Activated naive CD8-positive, alpha-beta T cell treated with anti-CD3 and anti-CD28 coated beads, Interleukin-2, amount 50 U/mL, for 24 hours (primary cell): Measurements from ENCODE around the gene DPEP2.
A peak's percentile ranks its signal among the peaks of the same experiment; 100 is the strongest.
"Not testable (repeated sequence)": the region's sequence is repeated elsewhere in the genome, so short reads cannot be mapped to it uniquely, and the experiment has no call there.

Source experiments
- ATAC-seq: fragments of 150-1000 bp; cut with Tn5 transposase; one replicate; pipeline ENCODE4 v1.10.0; 2021
- DNase-seq: peaks from one replicate; pipeline ENCODE4 v3.0.0; 2021
- H3K27ac Mint-ChIP-seq: one replicate; pipeline ENCODE4 v1.8.0; 2021; ENCODE audit warnings: mild to moderate bottlenecking, mixed read lengths
- H3K27me3 Mint-ChIP-seq: one replicate; pipeline ENCODE4 v1.8.0; 2021; ENCODE audit warnings: mixed read lengths
- H3K36me3 Mint-ChIP-seq: one replicate; pipeline ENCODE4 v1.8.0; 2021; ENCODE audit warnings: low read depth, mixed read lengths
- H3K4me1 Mint-ChIP-seq: one replicate; pipeline ENCODE4 v1.8.0; 2021; ENCODE audit warnings: mixed read lengths
- H3K4me3 Mint-ChIP-seq: one replicate; pipeline ENCODE4 v1.8.0; 2021; ENCODE audit warnings: mild to moderate bottlenecking, moderate library complexity, mixed read lengths
- H3K9me3 Mint-ChIP-seq: one replicate; pipeline ENCODE4 v1.8.0; 2021; ENCODE audit warnings: mixed read lengths

Gene DPEP2

GRCh38 chr16:67975321-67976105 is 23.8 kb downstream of the DPEP2 start:
- Mint-ChIP-seq H3K36me3 (no peaks in the 10 kb centered on the region), H3K27ac (no peak overlapping the region), H3K9me3 (no peaks in the 10 kb centered on the region), H3K4me1 (peaks cover 1% of the 10 kb centered on the region), H3K27me3 (no peaks in the 10 kb centered on the region), H3K4me3 (no peak overlapping the region)
- no peak for DNase-seq
- ATAC-seq: no peak

- not testable (repeated sequence) for H3K27ac Mint-ChIP-seq
Measured at GRCh38 chr16:67972285-67972684, 27.0 kb downstream of the DPEP2 start.

GRCh38 chr16:67971111-67971510 is 28.2 kb downstream of the DPEP2 start:
- Mint-ChIP-seq H3K9me3 (no peaks in the 10 kb centered on the region), H3K27me3 (no peaks in the 10 kb centered on the region), H3K27ac (no peak overlapping the region), H3K4me3 (no peak overlapping the region), H3K4me1 (peaks cover 18% of the 10 kb centered on the region), H3K36me3 (no peaks in the 10 kb centered on the region)
- DNase-seq (no peak), ATAC-seq (no peak)

More at GRCh38 chr16:67972285-67972684, 27.0 kb downstream of the DPEP2 start:
- H3K36me3 Mint-ChIP-seq, DNase-seq, H3K4me3 Mint-ChIP-seq, ATAC-seq, H3K9me3 Mint-ChIP-seq, H3K27me3 Mint-ChIP-seq: not testable (repeated sequence)
- H3K4me1 Mint-ChIP-seq: peaks cover 11% of the 10 kb centered on the region

- Mint-ChIP-seq H3K4me1 (peaks cover 20% of the 10 kb centered on the region), H3K27me3 (no peaks in the 10 kb centered on the region), H3K4me3 (peak overlapping the region; percentile 95), H3K36me3 (no peaks in the 10 kb centered on the region), H3K27ac (peak overlapping the region; percentile 83), H3K9me3 (no peaks in the 10 kb centered on the region)
- ATAC-seq (no peak), DNase-seq (no peak)
Measured at GRCh38 chr16:67969254-67970039, 29.8 kb downstream of the DPEP2 start.

GRCh38 chr16:67968400-67969253 is 30.7 kb downstream of the DPEP2 start, which contains the start of gene SLC12A4:
TSS of gene SLC12A4 (minus strand) at chr16:67968637. CDS start at chr16:67968553, 84 bp downstream.
- H3K27me3 Mint-ChIP-seq: no peaks in the 10 kb centered on the region
- ATAC-seq: peak; percentile 93

GRCh38 chr16:67967958-67968399 is 31.3 kb downstream of the DPEP2 start:
- H3K27me3 Mint-ChIP-seq: no peaks in the 10 kb centered on the region
- peak; percentile 54 for DNase-seq
- no peaks in the 10 kb centered on the region for H3K36me3 Mint-ChIP-seq
- no peaks in the 10 kb centered on the region for H3K9me3 Mint-ChIP-seq
- H3K4me1 Mint-ChIP-seq: peaks cover 20% of the 10 kb centered on the region
- peak overlapping the region; percentile 85 for H3K27ac Mint-ChIP-seq
- peak overlapping the region; percentile 95 for H3K4me3 Mint-ChIP-seq
- ATAC-seq: peak; percentile 6

More at GRCh38 chr16:67968400-67969253, 30.7 kb downstream of the DPEP2 start, which contains the start of gene SLC12A4:
- Mint-ChIP-seq H3K36me3 (no peaks in the 10 kb centered on the region), H3K9me3 (no peaks in the 10 kb centered on the region), H3K4me3 (peak within 1 kb of the TSS; percentile 95), H3K4me1 (peaks cover 20% of the 10 kb centered on the region), H3K27ac (peak within 1 kb of the TSS; percentile 85)
- DNase-seq: peak; percentile 94

- Mint-ChIP-seq H3K27ac (peak overlapping the region; percentile 85), H3K4me1 (peaks cover 20% of the 10 kb centered on the region), H3K27me3 (no peaks in the 10 kb centered on the region), H3K4me3 (peak overlapping the region; percentile 95), H3K36me3 (peaks cover 2% of the 10 kb centered on the region), H3K9me3 (no peaks in the 10 kb centered on the region)
- ATAC-seq (peak; percentile 42), DNase-seq (peak; percentile 38)
Measured at GRCh38 chr16:67967183-67967957, 31.9 kb downstream of the DPEP2 start.

GRCh38 chr16:67966549-67967182 is 32.6 kb downstream of the DPEP2 start:
- Mint-ChIP-seq H3K27me3 (no peaks in the 10 kb centered on the region), H3K4me1 (peaks cover 20% of the 10 kb centered on the region), H3K27ac (no peak overlapping the region), H3K9me3 (no peaks in the 10 kb centered on the region), H3K4me3 (peak overlapping the region; percentile 95), H3K36me3 (peaks cover 6% of the 10 kb centered on the region)
- DNase-seq (no peak), ATAC-seq (no peak)

- no peak overlapping the region for H3K4me3 Mint-ChIP-seq
- no peak for DNase-seq
Measured at GRCh38 chr16:67965668-67966548, 33.4 kb downstream of the DPEP2 start.

GRCh38 chr16:67964477-67965131 is 34.7 kb downstream of the DPEP2 start:
- no peak for DNase-seq
- Mint-ChIP-seq H3K36me3 (peaks cover 9% of the 10 kb centered on the region), H3K4me3 (no peak overlapping the region), H3K27ac (no peak overlapping the region), H3K27me3 (no peaks in the 10 kb centered on the region), H3K4me1 (peaks cover 18% of the 10 kb centered on the region), H3K9me3 (no peaks in the 10 kb centered on the region)
- no peak for ATAC-seq

More at GRCh38 chr16:67965668-67966548, 33.4 kb downstream of the DPEP2 start:
- Mint-ChIP-seq H3K27ac (no peak overlapping the region), H3K27me3 (no peaks in the 10 kb centered on the region), H3K36me3 (peaks cover 8% of the 10 kb centered on the region), H3K9me3 (no peaks in the 10 kb centered on the region), H3K4me1 (peaks cover 20% of the 10 kb centered on the region)
- no peak for ATAC-seq

GRCh38 chr16:67963662-67964321 is 35.5 kb downstream of the DPEP2 start:
- no peak for DNase-seq
- ATAC-seq: no peak
- Mint-ChIP-seq H3K9me3 (no peaks in the 10 kb centered on the region), H3K4me1 (peaks cover 13% of the 10 kb centered on the region), H3K4me3 (no peak overlapping the region), H3K36me3 (peaks cover 9% of the 10 kb centered on the region), H3K27me3 (no peaks in the 10 kb centered on the region), H3K27ac (no peak overlapping the region)

GRCh38 chr16:67963292-67963661 is 36.0 kb downstream of the DPEP2 start:
- Mint-ChIP-seq H3K27me3 (no peaks in the 10 kb centered on the region), H3K27ac (no peak overlapping the region), H3K4me3 (no peak overlapping the region), H3K36me3 (peaks cover 10% of the 10 kb centered on the region), H3K9me3 (no peaks in the 10 kb centered on the region), H3K4me1 (peaks cover 11% of the 10 kb centered on the region)
- DNase-seq (no peak), ATAC-seq (no peak)
